Parathyroid adenoma (tissue), 2 donors: Measurements from ENCODE around the gene LONP1.
"Not testable (repeated sequence)": the region's sequence is repeated elsewhere in the genome, so short reads cannot be mapped to it uniquely, and the experiment has no call there.

Source experiments
- H2AFZ ChIP-seq: fragments of 300-600 bp; sonication (generic); one replicate; pipeline ENCODE4 v1.7.0; 2017; ENCODE audit warnings: antibody characterized with exemption, mild to moderate bottlenecking
- H3K27ac ChIP-seq: fragments of 300-600 bp; sonication (generic); one replicate; pipeline ENCODE4 v1.7.0; 2017
- H3K27me3 ChIP-seq: fragments of 300-600 bp; sonication (generic); one replicate; pipeline ENCODE4 v1.7.0; 2017; ENCODE audit warnings: low read length; ENCODE audit not compliant: control insufficient read depth, insufficient read depth
- H3K36me3 ChIP-seq: fragments of 300-600 bp; sonication (generic); one replicate; pipeline ENCODE4 v1.7.0; 2017; ENCODE audit warnings: low read length; ENCODE audit not compliant: control insufficient read depth, insufficient read depth
- H3K4me1 ChIP-seq: fragments of 300-600 bp; sonication (generic); one replicate; pipeline ENCODE4 v1.7.0; 2017; ENCODE audit warnings: control low read depth
- H3K4me2 ChIP-seq: fragments of 300-600 bp; sonication (generic); one replicate; pipeline ENCODE4 v1.7.0; 2017; ENCODE audit warnings: low read length
- H3K4me3 ChIP-seq: fragments of 300-600 bp; sonication (generic); one replicate; pipeline ENCODE4 v1.7.0; 2017; ENCODE audit warnings: low read depth, low read length
- H3K79me2 ChIP-seq: fragments of 300-600 bp; sonication (generic); one replicate; pipeline ENCODE4 v1.7.0; 2017; ENCODE audit warnings: control low read depth
- H3K9ac ChIP-seq: fragments of 300-600 bp; sonication (generic); one replicate; pipeline ENCODE4 v1.7.0; 2017; ENCODE audit warnings: mild to moderate bottlenecking
- H3K9me3 ChIP-seq: fragments of 300-600 bp; sonication (generic); one replicate; pipeline ENCODE4 v1.7.0; 2017; ENCODE audit warnings: low read length; ENCODE audit not compliant: control insufficient read depth
- CTCF ChIP-seq: fragments of 300-600 bp; sonication (generic); IDR thresholded peaks from one replicate; pipeline ENCODE4 v1.7.0; 2017; ENCODE audit warnings: antibody characterized with exemption, mild to moderate bottlenecking
- donor health status: primary hyperparathyroidism.

Gene LONP1

DNA sequence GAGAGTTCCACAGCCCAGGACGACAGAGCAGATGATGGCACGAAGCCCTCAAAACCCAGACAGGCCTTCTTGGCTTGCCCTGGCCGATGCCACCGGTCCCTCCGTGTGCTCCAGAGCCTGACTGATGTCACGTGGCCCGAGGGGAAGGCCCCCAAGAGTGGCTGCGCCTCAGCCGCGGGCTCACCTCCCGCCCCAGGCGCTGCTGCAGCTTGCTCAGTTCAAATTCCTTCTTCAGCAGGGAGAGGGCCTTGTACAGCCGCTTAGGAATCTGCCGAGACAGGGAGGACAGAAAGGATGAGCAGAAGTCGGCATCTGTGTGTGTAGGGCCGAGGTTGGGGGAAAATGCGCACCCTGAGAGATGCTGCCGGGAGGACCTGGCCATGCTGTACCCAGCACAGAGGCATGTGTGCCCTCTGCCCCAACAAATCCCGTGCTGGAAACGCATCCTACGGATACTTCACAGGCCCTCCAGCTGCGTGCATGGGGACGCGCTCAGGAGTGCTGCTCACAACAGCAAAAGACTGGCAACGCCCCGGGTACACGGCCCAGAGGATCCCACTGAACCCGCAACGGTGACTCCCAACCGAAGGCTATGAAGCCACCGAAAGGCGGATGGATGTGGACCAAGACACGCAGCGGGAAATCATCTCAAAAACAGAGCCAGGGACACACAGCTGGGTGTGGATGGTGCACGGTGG, 12.9 kb downstream of the LONP1 start:
- H3K9ac ChIP-seq = no peak overlapping the region
- no peak for TF ChIP-seq CTCF
- no peaks in the 10 kb centered on the region for H3K36me3 ChIP-seq
- peaks cover 7% of the 10 kb centered on the region for H3K79me2 ChIP-seq
- H3K9me3 ChIP-seq = no peaks in the 10 kb centered on the region
- H2AFZ ChIP-seq = no peak overlapping the region
- H3K27me3 ChIP-seq = no peaks in the 10 kb centered on the region
- no peak overlapping the region for H3K4me2 ChIP-seq
- H3K4me1 ChIP-seq = no peaks in the 10 kb centered on the region
- H3K27ac ChIP-seq = no peak overlapping the region
- no peak overlapping the region for H3K4me3 ChIP-seq

- Histone ChIP-seq H3K9me3 (no peaks in the 10 kb centered on the region), H3K27me3 (no peaks in the 10 kb centered on the region), H2AFZ (no peak overlapping the region), H3K27ac (no peak overlapping the region), H3K36me3 (no peaks in the 10 kb centered on the region), H3K4me2 (no peak overlapping the region), H3K4me1 (no peaks in the 10 kb centered on the region), H3K4me3 (no peak overlapping the region), H3K9ac (no peak overlapping the region), H3K79me2 (peaks cover 9% of the 10 kb centered on the region)
- no peak for TF ChIP-seq CTCF
Measured at GRCh38 chr19:5705552-5705951, 14.4 kb downstream of the LONP1 start.

DNA sequence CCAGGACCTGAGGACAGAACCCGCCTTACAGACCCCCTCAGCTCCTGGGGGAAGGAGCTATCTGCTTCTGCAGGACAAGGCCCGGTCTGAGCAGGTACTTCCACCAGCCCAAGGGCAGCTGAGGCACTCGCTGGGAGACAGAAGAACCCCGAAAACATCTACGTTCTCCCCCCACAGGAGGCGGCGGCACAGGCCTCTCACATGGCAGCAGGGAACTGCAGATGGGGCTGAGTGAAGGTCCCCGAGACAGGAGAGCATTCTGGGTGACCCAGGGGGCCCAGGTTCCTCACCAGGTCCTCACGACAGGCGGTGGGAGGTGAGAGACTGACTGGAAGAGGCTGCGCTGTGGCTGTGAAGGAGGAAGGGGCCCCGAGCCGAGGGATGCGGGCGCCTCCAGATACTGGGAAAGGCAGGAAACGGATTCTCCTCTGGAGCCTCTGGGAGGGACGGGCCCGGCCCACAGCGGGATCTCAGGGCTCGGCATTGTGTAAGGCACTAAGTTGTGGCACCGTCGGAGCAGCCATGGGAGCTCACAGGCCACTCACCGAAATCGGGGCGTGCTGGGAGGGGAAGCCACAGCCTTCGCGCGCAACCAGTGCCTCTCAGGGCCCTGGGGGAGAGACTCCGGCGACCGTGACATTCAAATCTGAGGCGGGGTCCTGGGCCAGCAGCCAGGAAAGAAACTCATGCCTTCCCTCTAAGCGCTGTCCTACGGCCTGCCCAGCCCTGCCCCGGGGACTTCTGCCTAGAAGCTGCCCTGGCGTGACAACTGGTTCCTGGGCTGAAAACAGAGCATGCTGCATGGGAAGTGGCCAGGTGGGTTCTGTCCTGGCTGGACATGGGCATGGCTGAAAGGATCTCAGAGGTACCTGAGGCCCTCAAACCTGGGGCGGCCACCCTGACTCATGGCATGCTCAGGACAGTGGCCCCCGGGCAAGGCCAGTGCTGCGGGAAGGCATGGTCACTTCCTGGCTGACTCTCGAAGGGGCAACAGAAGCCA, 15.8 kb downstream of the LONP1 start:
- no peaks in the 10 kb centered on the region for H3K9me3 ChIP-seq
- TF ChIP-seq CTCF = no peak
- H3K4me1 ChIP-seq = no peaks in the 10 kb centered on the region
- H3K4me2 ChIP-seq = no peak overlapping the region
- H3K27ac ChIP-seq = no peak overlapping the region
- H3K79me2 ChIP-seq = peaks cover 11% of the 10 kb centered on the region
- H3K27me3 ChIP-seq = no peaks in the 10 kb centered on the region
- H2AFZ ChIP-seq = no peak overlapping the region
- H3K9ac ChIP-seq = no peak overlapping the region
- H3K36me3 ChIP-seq = no peaks in the 10 kb centered on the region
- no peak overlapping the region for H3K4me3 ChIP-seq

GRCh38 chr19:5702053-5702410, 17.9 kb downstream of the LONP1 start:
- not testable (repeated sequence) for H3K4me3 ChIP-seq, H3K36me3 ChIP-seq, H3K9me3 ChIP-seq, H3K9ac ChIP-seq, H3K27ac ChIP-seq, H3K27me3 ChIP-seq, H3K4me1 ChIP-seq, H2AFZ ChIP-seq, H3K4me2 ChIP-seq
- H3K79me2 ChIP-seq = peaks cover 11% of the 10 kb centered on the region

- Histone ChIP-seq H3K36me3 (no peaks in the 10 kb centered on the region), H3K79me2 (peaks cover 9% of the 10 kb centered on the region), H3K27me3 (no peaks in the 10 kb centered on the region), H3K4me1 (no peaks in the 10 kb centered on the region), H3K4me3 (no peak overlapping the region), H3K4me2 (no peak overlapping the region), H3K27ac (no peak overlapping the region), H2AFZ (no peak overlapping the region), H3K9ac (no peak overlapping the region), H3K9me3 (no peaks in the 10 kb centered on the region)
- no peak for TF ChIP-seq CTCF
Measured at GRCh38 chr19:5700455-5701092, 19.4 kb downstream of the LONP1 start.
